GM12891 (cell line): Measurements from ENCODE around the gene KRT86.

Experiments used
- POLR2A ChIP-seq: IDR thresholded peaks from 2 replicates; pipeline ENCODE4 v1.6.1; 2011; ENCODE audit warnings: low read depth, low read length, control low read depth
- TAF1 ChIP-seq: IDR thresholded peaks from 2 replicates; pipeline ENCODE4 v1.6.1; 2011; ENCODE audit warnings: low read depth, low read length, control low read depth

DNA sequence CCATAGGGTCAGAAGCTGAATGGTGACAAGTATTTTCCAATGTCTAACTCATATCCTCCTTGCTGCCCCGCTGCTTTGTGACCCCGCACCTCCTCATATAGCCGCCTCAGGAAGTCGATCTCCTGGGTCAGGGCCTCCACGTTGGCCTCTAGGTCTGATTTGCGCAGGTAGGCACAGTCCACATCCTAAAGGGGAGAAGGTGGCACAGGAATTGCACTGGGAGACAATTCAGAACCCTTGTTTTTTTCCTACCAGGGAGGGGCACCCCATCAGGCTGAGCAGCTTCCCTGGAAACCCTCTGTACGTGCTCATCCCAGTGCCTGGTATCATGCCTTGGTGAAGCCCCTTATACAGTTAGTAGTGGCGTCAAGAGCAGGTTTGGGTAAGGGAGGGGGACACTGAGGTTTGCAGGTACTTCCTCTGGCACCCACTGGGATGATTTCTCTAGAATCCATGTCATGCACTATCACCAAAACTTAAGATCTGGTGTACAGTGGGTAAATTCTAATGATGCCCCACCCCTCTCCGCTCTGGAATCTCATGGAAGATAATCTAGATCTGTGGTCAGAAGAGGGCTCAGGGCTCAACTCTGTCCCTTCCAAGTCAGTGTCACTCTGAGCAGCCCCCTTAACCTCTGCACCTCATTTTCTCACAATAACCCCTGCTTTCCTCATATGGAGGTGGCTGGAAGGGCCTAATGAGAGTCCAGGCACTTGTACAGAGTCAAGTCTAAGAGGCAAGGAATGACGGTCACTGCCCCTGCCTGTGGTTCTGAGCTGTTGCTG lies 20.1 kb upstream of the KRT86 start:
- TF ChIP-seq POLR2A: no peak
- no peak for TF ChIP-seq TAF1
